ENCODE measurements around the gene SRPK3.
"Not testable (repeated sequence)": the region's sequence is repeated elsewhere in the genome, so short reads cannot be mapped to it uniquely, and the experiment has no call there.

- TF ChIP-seq EP300 (IDR thresholded peaks at IDR 0.05; ENCODE audit: borderline replicate concordance); USF1 (IDR thresholded peaks at IDR 0.05); TEAD4 (IDR thresholded peaks at IDR 0.05); CREB1 (IDR thresholded peaks at IDR 0.05; ENCODE audit: low read depth); CEBPB (IDR thresholded peaks at IDR 0.05); ZBTB7A (IDR thresholded peaks at IDR 0.05; ENCODE audit: low read depth); FOXM1 (IDR thresholded peaks at IDR 0.05; ENCODE audit: borderline replicate concordance, low read depth); RAD21 (IDR thresholded peaks at IDR 0.05; ENCODE audit: low read depth): not testable (repeated sequence)
- peak; percentile 61 for TF ChIP-seq MAX (IDR thresholded peaks at IDR 0.05)
- TF ChIP-seq, protein P1, sequence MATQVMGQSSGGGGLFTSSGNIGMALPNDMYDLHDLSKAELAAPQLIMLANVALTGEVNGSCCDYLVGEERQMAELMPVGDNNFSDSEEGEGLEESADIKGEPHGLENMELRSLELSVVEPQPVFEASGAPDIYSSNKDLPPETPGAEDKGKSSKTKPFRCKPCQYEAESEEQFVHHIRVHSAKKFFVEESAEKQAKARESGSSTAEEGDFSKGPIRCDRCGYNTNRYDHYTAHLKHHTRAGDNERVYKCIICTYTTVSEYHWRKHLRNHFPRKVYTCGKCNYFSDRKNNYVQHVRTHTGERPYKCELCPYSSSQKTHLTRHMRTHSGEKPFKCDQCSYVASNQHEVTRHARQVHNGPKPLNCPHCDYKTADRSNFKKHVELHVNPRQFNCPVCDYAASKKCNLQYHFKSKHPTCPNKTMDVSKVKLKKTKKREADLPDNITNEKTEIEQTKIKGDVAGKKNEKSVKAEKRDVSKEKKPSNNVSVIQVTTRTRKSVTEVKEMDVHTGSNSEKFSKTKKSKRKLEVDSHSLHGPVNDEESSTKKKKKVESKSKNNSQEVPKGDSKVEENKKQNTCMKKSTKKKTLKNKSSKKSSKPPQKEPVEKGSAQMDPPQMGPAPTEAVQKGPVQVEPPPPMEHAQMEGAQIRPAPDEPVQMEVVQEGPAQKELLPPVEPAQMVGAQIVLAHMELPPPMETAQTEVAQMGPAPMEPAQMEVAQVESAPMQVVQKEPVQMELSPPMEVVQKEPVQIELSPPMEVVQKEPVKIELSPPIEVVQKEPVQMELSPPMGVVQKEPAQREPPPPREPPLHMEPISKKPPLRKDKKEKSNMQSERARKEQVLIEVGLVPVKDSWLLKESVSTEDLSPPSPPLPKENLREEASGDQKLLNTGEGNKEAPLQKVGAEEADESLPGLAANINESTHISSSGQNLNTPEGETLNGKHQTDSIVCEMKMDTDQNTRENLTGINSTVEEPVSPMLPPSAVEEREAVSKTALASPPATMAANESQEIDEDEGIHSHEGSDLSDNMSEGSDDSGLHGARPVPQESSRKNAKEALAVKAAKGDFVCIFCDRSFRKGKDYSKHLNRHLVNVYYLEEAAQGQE (IDR thresholded peaks at IDR 0.05; ENCODE audit: low read depth) = not testable (repeated sequence)
Measured at GRCh38 chrX:153745067-153745433, 35.8 kb upstream of the SRPK3 start.
